NCI-H2171 treated with DMSO at 0.1 percent for 48 hours (cell line): ENCODE results near the gene MGAT5B.

Source experiments
- DNase-seq: peaks from one replicate; lab custom pipeline; 2025; lab: John Stamatoyannopoulos, UW

MGAT5B gene

DNA sequence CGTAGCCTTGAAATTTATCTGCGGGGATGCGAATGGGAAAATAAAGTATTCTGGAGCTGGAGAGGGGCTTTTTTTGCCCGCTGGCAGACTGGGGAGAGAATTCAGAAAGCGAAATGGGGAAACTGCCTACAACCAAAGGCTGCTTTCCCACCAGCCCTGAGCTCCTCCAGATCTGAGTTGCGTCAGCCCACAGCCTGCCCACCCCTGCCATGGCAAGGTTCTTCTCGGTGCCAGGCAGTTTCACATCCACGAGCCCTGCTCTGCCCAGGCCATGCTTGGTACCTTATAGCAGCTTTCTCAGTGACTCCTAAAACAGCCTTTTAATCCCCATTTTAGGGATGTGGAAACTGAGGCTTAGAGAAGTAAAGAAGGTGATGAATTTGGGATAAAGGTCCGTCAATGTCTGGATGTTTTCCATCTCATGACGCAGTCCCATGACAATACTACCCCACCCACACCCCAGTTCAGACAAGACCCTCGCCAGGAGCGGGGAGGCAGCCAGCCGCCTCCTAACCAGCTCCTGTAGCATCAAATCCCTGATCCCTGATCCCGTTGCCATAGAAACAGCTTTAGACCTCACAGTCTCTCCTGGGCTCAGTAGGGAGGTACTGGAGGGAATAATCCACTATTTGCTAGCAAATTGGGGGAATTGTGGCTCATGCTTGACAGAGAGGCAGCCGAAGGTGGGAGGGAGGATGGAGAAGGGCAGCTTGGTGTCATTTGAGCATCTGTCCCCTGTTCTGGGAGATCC, 113.5 kb downstream of the MGAT5B start:
- DNase-seq: no peak

DNA sequence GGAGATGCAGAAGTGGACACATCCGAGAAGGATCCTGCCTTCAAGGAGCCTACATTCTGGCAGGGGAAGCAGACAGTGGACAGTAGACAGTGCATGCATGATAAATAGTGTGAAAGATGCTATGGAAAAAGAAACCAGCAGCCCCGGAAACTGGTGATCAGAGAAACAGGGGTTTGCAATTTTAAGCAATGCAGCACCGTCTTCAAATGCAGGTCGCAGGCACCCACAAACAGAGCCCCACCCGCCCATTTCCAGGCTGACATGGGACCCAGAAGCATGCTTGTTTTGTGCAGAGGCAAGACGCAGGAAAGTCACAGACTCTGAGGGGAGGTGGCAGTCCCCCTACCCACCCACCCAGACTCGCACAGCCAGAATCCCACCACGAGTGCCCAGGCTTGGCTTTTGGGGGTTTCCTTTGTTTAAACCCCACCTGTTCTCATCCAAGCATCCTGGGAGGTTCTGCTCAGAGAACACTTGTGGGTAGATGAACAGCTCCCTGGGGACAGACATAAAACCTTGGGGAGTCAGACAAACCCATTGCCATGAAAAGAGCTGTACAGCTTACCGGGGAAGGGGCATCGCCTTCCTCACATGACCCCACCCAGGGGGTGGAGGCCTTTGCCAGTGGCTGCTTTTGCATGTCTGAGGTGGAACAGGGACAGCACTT, 114.3 kb downstream of the MGAT5B start:
- no peak for DNase-seq

DNA sequence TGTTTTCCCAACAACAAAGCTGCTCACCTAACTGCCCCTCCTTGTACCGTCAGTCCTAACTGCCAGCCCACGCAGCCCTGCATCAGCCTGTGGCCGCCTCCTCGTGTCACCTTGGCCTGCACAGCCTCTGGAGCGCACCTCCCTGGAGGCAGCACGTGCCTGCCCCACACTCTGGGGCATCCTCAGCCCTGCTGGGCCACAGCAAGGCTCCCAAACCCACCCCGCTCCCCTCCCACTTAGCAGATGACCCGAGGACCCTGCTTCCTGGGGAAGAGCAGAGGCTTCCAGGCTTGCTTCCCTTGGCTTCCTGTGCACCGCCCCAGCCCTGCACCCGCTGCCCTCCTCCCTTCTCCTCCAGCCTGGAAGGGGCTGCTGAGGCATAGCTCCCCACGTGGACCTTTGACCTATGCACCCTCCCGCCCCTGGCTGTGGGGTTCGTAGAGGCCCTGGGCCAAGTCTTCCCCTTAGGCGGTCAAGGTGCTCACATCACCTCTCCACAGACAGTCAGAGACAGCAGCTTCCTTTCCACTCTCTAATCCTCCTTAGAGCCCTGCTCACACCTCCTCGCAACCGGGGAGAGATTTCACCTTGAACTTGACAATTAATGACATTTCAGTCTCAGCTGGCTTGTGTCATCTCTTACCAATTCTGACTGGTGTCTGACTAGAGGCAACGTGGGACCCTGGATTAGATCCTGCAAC, 115.0 kb downstream of the MGAT5B start:
- no peak for DNase-seq

DNA sequence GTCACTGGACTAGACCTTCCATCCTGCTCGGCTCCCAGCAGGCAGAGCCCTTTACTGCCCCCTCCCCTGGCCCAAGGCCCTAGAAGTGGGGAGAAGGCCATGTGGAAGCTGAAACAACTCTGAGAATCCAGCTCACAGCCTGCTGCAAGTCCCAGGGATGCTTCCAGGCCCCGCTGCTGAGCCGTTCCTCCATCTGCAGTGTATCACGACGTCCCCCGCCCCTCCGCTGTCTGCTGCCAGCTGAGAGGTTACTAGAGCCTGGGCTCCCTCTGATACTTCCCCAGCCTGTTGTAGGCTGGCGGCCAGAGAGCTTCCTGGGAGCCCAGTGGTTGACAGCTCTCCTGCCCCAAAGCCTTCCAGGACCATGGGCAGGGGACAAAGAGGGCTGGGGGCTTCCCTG, 118.2 kb downstream of the MGAT5B start:
- no peak for DNase-seq

DNA sequence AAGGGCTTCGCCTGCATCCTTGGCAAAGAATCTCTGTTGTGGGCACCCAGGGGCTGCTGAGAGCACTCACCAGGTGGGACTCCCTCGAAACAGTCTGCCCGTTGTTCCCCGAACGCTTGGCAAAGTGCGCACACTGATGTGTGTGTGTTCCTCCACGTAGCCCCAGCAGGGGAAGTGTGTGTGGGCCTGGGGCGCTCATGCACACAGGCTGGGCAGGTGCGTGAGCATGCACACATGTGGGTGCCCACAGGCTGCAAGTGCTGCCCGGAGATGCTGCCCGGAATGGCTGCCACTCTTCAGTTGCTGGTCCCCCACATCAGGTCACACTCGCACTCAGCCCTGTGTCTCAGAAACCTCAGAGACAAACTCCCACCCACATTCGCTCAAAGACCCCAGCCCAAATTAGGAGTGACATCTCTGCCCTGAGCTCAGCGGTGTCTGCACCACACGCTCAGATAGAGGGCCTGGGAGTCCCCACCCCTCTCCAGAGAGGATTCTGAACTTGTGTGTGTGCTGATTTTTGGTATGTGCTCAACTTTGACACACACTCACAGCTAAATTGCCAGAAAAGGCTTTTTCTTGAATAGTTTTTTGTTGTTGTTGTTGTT, 119.4 kb downstream of the MGAT5B start:
- DNase-seq: no peak

DNA sequence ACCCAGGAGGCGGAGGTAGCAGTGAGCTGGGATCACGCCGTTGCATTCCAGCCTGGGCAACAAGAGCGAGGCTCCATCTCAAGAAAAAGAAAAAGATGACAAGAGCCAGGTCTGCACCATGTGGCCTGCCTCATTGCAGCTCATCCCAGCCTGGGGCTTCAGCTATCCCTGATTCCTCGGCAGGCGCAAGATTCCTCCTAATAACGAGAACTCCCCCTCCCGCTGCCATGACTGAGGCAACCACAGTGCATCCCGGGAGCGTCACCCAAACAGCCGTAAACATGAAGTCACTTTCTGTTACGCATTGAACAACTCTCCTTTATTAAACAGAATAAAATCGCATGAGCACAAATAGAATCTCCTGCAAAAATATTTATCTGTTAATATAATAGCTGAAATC, 120.6 kb downstream of the MGAT5B start:
- no peak for DNase-seq

DNA sequence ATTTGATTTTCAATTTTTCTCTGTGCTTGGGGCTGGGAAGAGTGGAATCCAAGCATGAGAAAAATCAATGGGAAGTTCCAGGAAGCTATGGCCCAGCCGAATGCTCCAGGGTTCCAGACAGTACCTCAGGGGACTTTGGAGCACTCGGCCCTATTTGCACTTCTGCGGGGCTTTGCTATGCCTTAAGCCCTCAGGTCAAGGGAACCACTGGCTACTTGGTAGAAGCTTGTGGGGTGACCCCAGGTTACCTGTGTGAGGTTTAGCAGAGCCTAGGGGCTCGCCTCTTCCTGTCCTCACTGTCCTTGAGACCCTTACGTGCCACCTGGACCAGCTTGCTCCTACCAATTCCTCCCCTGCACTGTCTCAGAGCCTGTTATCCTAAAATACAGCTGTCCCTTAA, 121.3 kb downstream of the MGAT5B start:
- DNase-seq: no peak

DNA sequence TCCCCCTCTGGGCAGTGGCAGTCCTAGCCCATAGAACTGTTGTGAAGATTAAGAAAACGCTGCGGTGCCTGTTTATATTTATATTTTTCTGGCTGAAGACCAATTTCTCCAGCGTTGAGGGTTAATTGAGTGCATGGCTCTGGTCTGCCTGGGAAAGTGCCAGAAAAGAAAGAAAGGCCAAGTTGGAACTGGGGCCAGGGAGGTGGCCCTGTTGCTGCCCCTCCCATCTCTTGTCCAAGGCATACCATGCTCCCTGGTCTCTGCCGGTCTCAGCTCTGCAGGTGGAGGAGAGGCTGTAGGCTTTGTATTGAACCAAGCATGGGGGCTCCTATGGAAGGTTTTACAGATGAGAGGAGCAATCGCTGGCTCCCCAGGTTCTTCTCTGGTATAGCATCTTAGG, 124.7 kb downstream of the MGAT5B start:
- DNase-seq: no peak

DNA sequence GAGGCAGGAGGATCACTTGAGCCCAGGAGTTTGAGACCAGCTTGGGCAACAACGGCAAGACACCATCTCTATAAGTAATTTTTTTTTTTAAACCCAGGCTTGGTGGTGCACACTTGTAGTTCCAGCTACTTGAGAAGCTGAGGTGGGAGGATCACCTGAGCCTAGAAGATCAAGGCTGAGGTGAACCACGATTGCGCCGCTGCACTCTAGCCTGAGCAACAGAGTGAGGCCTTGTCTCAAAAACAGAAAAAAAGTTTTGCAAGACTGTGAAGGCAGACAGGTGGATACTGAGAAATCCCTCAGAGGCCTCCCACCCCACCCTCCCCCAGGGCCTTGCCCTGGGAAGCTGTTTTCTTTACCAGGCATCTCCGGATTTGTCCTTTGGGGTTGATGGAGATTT, 125.4 kb downstream of the MGAT5B start:
- DNase-seq: no peak

DNA sequence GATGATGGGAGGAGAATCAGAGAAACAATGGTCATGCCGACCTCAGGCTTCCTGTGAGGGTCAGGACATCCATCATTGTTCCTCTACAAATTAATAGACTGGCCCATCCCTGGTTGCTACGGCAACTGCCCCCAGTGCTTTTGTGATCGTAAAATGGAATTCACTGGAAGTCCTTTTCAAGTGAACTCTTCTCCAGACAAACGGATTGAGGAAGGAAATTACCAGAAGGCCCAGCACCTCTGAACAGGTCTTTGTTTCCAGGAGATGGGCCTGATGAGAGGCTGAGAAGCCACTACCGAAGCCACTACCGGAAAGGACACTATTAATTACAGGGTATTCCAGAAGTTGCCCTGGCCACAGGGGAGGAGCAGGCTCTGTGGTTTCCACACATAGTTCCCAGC, 126.0 kb downstream of the MGAT5B start:
- no peak for DNase-seq

DNA sequence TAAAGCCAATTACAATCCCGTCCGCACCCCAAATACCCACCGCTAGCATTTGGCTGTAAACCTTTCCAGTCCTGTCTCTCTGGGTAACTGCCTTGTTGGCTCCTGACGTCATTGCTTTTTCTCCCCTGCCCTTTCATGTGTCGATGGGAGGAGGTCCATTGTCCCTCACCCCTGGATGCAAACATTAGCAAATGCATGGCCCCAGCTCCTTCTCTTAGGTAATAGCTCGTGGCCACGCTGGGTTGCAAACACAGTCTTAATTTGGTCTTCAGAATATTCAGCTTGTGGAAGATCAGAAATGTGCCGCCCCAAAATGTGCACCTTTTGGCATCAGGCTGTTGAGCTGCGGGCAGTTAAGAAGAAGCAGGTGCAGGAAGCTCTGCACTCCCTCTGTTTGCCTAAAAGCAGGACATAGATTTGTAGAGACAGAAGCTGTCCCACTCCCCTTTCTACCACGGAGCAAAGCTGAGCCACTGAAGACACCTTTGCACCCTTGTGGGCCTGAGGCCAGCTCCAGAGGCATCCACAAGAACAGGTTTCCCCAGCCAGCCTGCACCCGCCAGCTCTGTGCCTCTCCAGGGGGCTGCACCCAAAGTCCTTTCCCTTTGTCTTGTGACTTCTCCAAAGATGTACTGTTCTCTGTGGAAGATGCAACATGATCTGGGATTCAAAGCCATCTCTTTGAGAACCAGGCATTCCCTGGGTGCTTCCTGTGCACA, 127.3 kb downstream of the MGAT5B start:
- DNase-seq: no peak

DNA sequence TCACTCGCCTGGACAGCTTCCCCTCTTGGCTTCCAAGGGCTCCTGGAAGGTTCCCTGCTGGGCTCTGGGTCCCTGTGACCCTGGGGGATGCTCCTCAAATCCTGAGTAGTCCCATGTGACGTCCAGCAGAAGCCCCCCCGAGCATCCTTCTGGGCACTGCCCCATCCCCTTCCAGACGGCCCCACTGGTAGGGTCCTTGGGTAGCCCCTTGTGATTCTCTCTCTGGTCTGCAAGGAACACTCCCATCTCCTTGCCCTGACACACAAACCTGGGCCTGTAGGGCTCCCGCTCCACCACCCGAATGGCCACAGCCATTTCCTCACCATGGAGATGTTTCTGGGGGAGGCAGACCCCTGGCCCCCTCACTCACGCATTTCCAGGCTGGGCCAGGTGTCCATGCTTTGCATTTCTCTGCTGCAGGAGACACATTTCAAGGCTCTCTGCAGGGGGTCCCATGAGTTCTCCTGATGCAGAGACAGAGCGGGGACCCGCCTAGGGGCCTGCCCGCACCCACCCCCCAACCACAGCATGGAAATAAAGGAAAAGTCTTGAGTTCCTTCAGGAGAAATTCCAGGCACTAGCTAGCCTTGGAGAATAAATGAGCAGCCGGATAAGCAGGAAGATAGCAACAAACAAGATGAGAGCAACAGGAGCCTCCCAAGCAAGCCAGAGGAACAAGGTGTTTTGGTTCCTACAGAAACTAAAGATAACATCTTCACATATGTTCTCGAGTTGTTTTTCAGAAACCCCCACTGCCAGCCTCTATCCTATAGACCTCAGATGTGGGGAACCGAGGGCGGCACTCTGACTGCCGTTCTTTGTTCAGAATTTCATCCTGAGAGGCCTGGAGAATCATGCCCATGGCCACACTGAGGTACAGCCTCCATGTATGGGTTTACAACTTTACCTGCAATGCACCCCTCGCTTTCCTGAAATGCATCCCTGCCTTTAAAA, 128.8 kb downstream of the MGAT5B start:
- DNase-seq: no peak

DNA sequence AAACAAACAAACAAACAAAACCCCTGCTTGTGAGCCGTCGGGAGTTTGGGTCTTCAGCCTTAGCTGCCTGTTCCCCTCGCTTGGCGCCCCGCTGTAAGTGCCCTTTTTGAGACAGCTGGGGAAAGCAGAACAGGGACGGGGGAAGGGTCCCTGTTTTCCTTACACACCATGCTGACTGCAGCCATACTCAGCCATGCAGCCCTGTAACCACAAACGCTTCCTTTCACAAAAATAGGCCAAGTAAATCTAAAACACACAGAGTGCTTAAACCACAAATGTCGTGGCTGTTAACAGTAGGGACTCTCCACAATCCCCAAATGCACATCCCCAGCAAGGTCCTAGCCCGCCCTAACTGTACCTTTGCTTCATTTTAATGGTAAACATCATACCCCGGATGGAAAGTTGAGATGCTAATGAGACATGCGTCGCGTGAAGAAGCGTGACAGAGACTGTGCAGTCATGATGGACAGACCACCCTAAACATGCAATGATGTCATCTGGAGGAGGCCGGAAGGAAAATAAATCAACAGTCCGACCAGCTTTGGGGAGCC, 129.9 kb downstream of the MGAT5B start:
- DNase-seq: no peak

DNA sequence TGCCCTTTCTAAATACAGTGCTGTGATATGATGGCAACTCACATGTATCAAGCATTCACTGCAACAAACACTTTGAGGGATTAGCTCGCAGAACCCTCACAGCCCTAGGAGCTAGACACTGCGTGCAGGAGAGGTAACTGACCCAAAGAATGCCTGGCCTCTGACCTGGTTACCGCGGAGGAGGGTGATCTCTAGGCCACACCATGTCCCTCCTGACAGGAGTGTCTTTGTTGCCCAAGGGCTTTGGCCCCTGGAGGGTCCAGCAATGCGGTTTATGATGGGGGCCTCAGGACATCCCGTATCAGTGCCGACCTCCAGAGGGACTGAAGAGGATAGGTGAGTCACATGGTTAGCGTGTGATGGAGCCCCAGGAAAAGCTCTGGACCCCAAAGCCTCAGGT, 130.6 kb downstream of the MGAT5B start:
- DNase-seq: no peak
